Endometrium (tissue), 2 donors: ENCODE results near the gene SIPA1L3.
"Not testable (repeated sequence)": the region's sequence is repeated elsewhere in the genome, so short reads cannot be mapped to it uniquely, and the experiment has no call there.

Experiments
- FAIRE-seq: peaks from 2 replicates; lab custom pipeline; 2012; peaks lifted over from hg19 to GRCh38; lab: Jason Lieb, UNC
- donor health status: control.
- donor health status: control.

The SIPA1L3 gene

DNA sequence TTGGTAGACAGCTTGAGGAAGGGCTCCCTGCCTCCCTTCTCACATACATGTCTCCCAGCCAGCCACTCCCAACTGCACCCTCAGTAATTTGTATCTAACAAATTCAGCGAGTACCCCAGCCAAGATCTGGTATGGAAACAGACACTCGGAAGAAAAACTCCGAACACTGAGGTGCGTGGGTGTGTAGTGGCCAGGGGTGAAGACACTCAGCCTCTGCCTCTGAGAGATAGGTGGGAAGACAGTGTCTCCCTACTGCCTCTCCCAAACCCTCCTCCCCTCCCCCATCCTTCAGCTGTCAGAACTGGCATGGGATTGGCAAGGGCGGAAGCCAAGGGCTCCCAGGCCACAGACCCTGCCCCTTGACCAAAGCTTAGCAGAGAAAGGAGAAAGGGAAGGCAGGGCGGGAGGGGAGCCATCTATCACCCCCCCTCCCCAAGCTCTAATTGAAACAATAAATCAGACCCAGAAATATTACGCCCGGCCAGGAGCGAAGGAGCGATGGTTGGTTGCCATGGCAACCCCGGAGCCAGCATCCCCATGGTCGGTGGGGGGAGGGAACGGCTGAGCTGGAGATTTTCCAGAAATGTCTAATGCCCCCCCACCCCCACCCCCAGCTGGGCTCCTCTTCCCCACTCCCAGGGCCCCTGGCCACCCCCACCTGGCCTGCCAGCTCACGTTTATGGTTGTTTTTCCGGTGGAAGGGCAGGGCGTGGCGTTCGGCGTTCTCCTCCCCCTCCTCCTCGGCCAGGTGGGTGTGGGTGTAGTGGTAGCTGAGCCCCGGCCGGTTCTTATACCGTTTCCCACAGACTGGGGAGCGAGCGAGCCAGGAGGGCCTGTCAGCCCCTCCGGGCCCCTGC, 310.0 kb downstream of the SIPA1L3 start:
- no peak for FAIRE-seq

- FAIRE-seq: no peak
These were observed 311.2 kb downstream of the SIPA1L3 start for GRCh38 chr19:38218204-38218603.

DNA sequence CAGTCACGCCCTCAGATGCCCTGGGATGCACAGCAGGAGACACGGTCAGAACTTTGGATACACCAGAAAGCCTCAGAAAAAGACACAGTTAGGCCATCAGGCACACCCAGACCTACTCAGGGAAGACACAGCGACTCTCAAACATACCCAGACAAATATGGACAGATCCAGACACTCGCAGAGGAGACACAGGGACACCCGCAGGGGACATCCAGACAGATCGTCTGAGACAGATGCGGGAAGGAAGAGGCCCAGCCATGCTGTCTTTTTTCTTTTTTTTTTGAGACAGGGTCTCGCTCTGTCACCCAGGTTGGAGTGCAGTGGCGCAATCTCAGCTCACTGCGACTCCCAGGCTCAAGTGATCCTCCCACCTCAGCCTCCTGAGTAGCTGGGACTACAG, 312.2 kb downstream of the SIPA1L3 start:
- FAIRE-seq: no peak

DNA sequence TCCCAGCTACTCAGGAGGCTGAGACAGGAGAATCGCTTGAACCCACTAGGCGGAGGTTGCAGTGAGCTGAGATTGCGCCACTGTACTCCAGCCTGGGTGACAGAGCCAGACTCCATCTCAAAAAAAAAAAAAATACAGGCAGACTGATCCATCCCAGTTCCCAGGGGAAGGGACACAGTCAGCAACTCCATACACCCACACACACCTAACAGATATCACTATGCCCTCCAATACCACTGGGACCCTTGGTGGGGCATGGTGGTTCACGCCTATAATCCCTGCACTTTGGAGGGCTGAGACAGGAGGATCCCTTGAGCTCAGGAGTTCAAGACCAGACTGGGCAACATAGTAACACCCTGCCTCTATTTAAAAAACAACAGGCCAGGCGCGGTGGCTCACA, 314.4 kb downstream of the SIPA1L3 start:
- FAIRE-seq: no peak

DNA sequence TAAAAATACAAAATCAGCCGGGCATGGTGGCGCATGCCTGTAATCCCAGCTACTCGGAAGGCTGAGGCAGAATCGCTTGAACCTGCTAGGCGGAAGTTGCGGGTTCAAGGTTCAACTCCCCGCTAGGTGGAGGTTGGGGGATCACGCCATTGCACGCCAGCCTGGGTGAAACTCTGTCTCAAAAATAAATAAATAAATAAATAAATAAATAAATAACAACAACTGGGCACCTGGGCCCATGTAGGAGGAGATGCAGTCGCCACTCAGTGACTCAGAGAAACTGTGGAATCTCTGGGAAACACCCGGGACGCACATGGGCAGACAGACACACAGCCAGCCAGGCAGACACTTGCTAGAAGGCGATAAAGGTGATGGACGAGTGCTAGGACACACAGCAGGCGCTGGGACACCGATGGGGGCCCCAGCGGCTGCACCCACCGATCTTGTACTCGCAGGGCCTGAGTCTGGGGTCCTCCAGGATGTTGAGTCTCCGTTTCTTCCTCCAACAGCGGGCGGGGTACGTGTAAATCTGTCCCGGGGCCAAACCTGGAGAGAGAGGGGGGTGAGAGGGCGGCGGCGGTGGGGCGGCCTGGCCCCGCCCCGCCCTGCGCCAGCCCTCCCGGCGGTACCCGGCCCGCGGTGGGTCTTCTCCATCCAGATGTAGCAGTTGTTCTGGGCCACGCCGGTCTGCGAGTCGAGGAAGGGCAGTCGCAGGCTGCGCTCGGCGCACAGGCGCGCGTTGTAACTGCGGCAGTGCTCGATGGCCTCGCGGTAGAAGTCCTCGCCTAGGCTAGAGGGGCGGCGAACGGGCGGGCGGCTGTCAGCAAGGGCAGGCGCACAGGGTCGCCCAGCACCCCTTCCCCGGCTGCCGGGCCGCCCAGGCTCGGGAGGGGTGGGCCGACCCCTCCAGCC, 315.2 kb downstream of the SIPA1L3 start:
- no peak for FAIRE-seq

DNA sequence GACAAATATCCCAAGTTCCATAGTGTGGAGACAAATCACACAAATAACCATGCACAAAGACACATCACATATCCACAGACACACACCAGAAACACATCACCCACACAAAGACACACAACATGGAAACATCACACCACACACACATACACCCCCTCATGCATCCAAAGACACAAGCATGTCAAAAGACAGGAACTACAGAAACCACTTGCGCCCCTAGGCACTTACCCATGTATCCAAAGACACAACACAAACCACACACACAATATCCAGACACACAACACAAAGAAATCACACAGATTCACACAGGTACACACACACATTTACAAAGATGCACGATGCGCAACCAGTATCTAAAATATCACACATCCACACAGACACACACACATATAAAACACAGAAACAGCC, 316.1 kb downstream of the SIPA1L3 start:
- no peak for FAIRE-seq

DNA sequence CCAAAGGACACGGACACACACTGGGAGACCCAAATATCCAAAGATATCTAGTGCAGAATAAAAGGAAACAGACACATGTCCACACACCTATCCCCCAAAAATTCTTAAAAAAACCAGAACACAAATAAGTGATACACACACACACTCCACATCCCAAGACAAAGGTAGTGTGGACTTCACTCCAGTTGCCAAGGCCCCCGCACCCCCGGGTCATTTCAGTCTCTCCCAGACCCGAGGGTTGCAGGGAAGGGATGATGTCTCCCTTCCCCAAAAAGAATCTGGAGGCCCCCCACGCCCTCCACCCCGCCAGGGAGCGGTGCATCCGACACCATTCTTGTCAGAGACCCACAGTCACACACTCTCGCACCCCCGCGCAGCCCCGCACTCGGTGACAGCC, 316.6 kb downstream of the SIPA1L3 start:
- no peak for FAIRE-seq

DNA sequence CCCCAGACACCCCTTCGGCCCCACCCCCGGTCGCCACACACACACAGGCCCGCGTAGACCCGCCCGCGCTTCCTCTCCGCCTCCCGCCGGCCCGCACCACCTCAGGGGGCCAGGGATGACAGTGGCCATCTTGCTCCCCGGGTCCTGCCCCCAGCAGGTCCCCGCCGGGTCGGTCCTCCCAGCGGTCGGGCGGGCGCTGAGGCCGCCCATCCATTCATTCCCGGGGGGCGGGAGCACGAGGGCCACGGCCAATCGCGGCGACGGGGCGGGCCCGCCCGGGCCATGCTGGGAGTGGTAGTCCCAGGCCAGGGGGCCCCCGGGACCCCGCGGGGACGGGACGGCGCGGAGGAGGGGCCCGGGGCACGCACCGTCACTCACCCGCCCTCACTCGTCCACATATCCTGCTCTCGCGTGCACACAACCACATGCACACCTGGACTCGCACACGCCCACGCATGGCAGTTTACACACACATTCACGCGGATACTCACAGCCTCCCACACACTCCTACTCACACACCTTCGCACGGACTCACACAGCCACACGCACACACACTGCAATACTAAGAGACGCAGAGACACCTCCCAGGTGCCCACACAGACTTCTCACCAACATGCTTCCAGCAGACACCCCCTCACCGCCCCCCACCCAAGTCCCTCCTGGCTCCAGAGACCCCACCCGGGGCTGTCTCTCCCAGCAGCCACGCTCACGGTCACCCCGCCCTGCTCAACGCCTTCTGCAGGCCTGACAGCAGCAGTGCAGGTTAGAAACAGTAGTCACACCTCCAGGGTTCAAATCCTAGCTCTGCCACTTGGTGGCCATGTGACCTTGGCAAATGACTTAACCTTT, 317.2 kb downstream of the SIPA1L3 start, which contains the start of gene DPF1:
DPF1 (minus strand) TSS at position 209 of the 849 bp plus-strand sequence; CDS start at position 129, 80 bp downstream.
- no peak for FAIRE-seq

- not testable (repeated sequence) for FAIRE-seq
These were observed 317.8 kb downstream of the SIPA1L3 start for GRCh38 chr19:38224863-38225218.

DNA sequence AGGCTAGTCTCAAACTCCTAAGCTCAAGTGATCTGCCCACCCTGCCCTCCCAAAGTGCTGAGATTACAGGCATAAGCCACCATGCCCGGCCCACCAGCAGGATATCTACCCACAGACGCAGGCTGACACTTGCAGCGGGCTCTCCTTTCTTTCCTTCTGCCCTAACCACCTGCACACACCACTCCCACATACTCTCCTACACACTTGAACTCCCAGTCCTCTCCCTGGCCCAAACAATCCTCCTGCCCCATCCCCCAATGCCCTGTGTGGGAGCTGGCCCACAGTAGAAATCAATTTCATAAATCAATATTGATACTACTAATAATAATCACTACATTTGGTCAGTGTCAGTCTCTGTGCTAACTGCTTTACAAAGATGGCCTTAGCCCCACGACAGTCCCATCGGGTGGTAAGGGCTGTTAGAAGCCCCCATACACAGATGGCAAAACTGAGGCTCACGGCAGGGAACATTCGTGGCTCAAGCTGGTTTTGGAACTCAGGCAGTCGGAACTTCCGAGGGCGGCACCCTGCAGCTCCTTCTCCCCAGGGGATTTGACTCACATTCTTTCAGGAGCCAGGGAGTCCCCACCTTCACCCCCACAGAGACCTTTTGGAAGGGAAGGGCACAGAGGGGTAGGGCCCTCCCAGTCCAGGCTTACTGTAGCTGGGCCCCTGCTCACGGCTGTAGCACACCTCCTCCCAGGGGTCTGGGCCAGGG, 320.4 kb downstream of the SIPA1L3 start:
- FAIRE-seq: no peak

DNA sequence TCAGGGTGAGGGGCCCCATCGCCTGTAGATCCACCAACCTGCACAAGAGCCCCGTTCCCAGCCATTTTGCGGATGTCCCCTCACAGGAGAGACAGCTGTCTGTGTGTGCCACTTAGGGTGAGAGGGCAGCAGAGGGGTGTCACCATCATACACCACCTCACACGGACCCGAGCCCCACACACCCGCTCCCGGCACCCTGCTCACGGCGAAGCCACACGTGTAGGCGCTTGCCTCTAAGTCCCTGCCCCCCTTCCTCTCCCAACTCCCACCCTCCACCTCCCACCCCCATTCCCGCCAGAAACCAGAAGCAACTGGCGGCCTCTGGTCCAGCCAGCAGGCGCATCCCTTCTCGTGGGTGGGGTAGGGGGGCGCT, 321.0 kb downstream of the SIPA1L3 start:
- no peak for FAIRE-seq

DNA sequence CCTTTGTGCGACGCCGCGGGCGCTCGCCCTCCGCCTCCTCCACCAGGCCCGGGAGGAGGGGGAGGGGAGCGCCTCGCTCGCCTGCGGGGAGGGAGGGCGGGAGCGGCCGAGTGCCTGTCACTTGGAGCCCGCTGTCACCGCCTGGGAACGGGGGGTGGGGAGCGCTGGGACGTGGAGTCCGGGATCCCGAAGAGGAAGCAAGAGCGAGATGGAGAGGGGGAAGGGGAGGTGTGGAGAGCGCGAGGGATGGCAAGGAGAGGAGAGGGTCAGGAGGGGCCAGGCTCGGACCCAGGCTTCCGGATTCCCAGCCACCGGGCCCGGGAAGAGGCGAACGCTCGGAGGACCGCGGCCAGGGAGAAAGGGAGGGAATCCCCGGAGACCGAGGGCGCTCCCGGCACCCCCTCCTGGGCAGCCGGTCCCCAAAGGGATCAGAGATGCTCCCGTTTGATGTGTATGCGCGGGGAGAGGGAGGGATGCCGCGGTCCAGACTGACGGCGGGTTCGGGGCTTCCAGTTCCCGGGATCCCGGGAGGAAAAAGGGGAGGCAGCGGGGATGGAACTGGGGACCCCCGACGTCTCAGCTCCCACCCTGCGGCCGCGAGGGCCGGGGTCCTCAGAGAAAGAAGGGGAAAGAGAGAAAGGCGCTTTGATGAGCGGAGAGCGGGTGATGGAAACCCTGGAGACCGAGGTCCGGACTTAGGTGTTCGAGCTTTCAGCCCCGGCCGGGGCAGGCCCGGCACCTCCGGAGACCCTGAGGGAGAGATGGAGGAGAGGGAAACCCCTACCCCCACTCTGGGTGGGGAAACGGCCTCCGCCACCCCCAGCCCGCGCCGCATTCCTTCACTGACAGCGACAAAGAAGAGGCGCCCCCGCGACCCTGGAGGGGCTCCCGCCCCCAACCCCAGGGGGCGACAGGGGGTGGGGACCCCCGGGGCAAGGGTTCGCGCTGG, 321.8 kb downstream of the SIPA1L3 start:
- no peak for FAIRE-seq

- FAIRE-seq: no peak
These were observed 322.6 kb downstream of the SIPA1L3 start for GRCh38 chr19:38229585-38230073.

GRCh38 chr19:38230506-38231133, 323.6 kb downstream of the SIPA1L3 start:
- FAIRE-seq: not testable (repeated sequence)

- FAIRE-seq: no peak
These were observed 324.9 kb downstream of the SIPA1L3 start for GRCh38 chr19:38231918-38232317.

- FAIRE-seq: no peak
These were observed 326.8 kb downstream of the SIPA1L3 start for GRCh38 chr19:38233740-38234251.

DNA sequence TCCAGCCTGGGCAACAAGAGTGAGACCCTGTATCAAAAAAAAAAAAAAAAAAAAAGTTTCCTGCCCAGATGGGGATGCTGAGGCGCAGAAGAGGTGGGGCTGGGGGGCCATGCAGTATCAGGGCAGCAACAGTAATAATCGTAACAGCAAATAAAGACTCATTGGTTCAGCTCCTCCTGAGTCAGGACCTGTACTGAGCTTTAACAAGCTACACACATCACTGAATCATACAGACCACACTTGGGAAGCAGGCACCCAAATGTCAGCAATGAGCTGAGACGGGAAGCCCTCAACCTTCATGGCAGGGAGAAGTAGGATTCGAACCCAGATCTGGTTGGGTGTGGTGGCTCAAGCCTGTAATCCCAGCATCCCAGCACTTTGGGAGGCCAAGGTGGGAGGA, 327.6 kb downstream of the SIPA1L3 start:
- no peak for FAIRE-seq

DNA sequence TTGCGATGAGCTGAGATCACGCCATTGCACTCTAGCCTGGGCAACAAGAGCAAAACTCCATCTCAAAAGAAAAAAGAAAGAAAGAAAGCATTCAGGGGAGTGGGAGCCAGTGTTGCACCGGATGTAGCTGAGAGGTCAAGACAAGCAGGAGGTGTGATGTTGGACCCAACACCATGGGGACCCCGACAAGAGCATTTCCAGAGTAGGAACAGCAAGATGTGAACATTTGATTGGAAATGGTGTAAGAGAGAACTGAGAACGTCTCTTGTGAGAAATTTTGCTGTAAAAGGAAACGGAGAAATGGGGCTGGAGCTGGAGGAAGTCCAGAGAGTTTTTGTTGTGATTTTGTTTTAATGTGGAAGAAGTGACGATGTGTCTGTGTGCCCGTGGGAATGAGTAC, 332.8 kb downstream of the SIPA1L3 start:
- no peak for FAIRE-seq

DNA sequence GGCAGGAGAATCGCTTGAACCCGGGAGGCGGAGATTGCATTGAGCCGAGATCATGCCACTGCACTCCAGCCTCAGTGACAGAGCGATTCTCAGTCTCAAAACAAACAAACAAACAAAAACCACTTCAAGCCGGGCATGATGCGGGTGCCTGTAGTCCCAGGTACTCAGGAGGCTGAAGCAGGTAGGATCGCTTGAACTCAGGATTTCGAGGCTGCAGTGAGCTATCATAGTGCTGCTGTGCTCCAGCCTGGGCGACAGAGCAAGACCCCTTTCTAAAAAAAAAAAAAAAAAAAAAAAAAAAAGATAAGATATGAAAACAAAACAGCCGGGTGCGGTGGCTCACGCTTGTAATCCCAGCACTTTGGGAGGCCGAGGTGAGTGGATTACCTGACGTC, 336.3 kb downstream of the SIPA1L3 start:
- FAIRE-seq: no peak
